ENCODE results near the gene ARFGAP1. TPM values are rescaled to one million over a fixed set of nuclear protein-coding genes. Genes with fewer than 3 reads are reported as not detected.
A peak's percentile ranks its signal among the peaks of the same experiment; 100 is the strongest.

ARFGAP1 gene
- total and polyA plus RNA-seq, 2 donors = 36.3 to 111 TPM

- Histone ChIP-seq H3K4me3 (ENCODE audit: low read length in 2 of 2) (peak overlapping the region; percentile 33 to 46), H3K4me1 (ENCODE audit: control insufficient read depth in 2 of 2, insufficient read depth in 2 of 2, low read length in 2 of 2) (peaks cover 0 to 12% of the 10 kb centered on the region in 2 donors), H3K27me3 (ENCODE audit: control insufficient read depth in 2 of 2, insufficient read depth in 1 of 2, low read length in 1 of 2) (no peaks in the 10 kb centered on the region), H3K36me3 (ENCODE audit: control insufficient read depth in 2 of 2, insufficient read depth in 2 of 2, low read length in 1 of 2) (peaks cover 31 to 84% of the 10 kb centered on the region in 2 donors), H3K9me3 (ENCODE audit: control insufficient read depth in 2 of 2, insufficient read depth in 1 of 2, low read length in 1 of 2) (no peaks in the 10 kb centered on the region), H3K27ac (ENCODE audit: low read depth in 1 of 2, low read length in 1 of 2) (no peak overlapping the region)
- no peak for DNase-seq (ENCODE audit: low read depth in 6 of 9, low spot score in 9 of 9)
- WGBS = 95% methylated on average over 13 of the region's 13 CpGs
Measured at GRCh38 chr20:63284981-63285524, 12.4 kb downstream of the ARFGAP1 start.

GRCh38 chr20:63285636-63286615 is 13.3 kb downstream of the ARFGAP1 start:
- H3K4me1 ChIP-seq (ENCODE audit: control insufficient read depth in 2 of 2, insufficient read depth in 2 of 2, low read length in 2 of 2) = peaks cover 0 to 12% of the 10 kb centered on the region in 2 donors
- no peak overlapping the region for H3K27ac ChIP-seq (ENCODE audit: low read depth in 1 of 2, low read length in 1 of 2)
- no peaks in the 10 kb centered on the region for H3K9me3 ChIP-seq (ENCODE audit: control insufficient read depth in 2 of 2, insufficient read depth in 1 of 2, low read length in 1 of 2)
- peak overlapping the region in 1 of 2 donors; percentile 46 for H3K4me3 ChIP-seq (ENCODE audit: low read length in 2 of 2)
- 98% methylated on average over 44 of the region's 44 CpGs for WGBS
- no peaks in the 10 kb centered on the region for H3K27me3 ChIP-seq (ENCODE audit: control insufficient read depth in 2 of 2, insufficient read depth in 1 of 2, low read length in 1 of 2)
- H3K36me3 ChIP-seq (ENCODE audit: control insufficient read depth in 2 of 2, insufficient read depth in 2 of 2, low read length in 1 of 2) = peaks cover 26 to 79% of the 10 kb centered on the region in 2 donors
- DNase-seq (ENCODE audit: low read depth in 6 of 9, low spot score in 9 of 9) = no peak

- no peak overlapping the region for H3K27ac ChIP-seq (ENCODE audit: low read depth in 1 of 2, low read length in 1 of 2)
- WGBS = 97% methylated on average over 23 of the region's 23 CpGs
Measured at GRCh38 chr20:63286781-63287696, 14.4 kb downstream of the ARFGAP1 start.

GRCh38 chr20:63287697-63288580 is 15.3 kb downstream of the ARFGAP1 start:
- no peak overlapping the region for H3K4me3 ChIP-seq (ENCODE audit: low read length in 2 of 2)

More at GRCh38 chr20:63286781-63287696, 14.4 kb downstream of the ARFGAP1 start:
- Histone ChIP-seq H3K9me3 (ENCODE audit: control insufficient read depth in 2 of 2, insufficient read depth in 1 of 2, low read length in 1 of 2) (no peaks in the 10 kb centered on the region), H3K36me3 (ENCODE audit: control insufficient read depth in 2 of 2, insufficient read depth in 2 of 2, low read length in 1 of 2) (peaks cover 26 to 70% of the 10 kb centered on the region in 2 donors), H3K4me1 (ENCODE audit: control insufficient read depth in 2 of 2, insufficient read depth in 2 of 2, low read length in 2 of 2) (peaks cover 0 to 12% of the 10 kb centered on the region in 2 donors), H3K27me3 (ENCODE audit: control insufficient read depth in 2 of 2, insufficient read depth in 1 of 2, low read length in 1 of 2) (no peaks in the 10 kb centered on the region), H3K4me3 (ENCODE audit: low read length in 2 of 2) (no peak overlapping the region)
- DNase-seq (ENCODE audit: low read depth in 6 of 9, low spot score in 9 of 9) = no peak

GRCh38 chr20:63288581-63289251 is 16.1 kb downstream of the ARFGAP1 start:
- H3K27ac ChIP-seq (ENCODE audit: low read depth in 1 of 2, low read length in 1 of 2) = no peak overlapping the region
- H3K4me1 ChIP-seq (ENCODE audit: control insufficient read depth in 2 of 2, insufficient read depth in 2 of 2, low read length in 2 of 2) = peaks cover 0 to 3% of the 10 kb centered on the region in 2 donors
- H3K4me3 ChIP-seq (ENCODE audit: low read length in 2 of 2) = no peak overlapping the region
- peaks cover 0 to 4% of the 10 kb centered on the region in 2 donors for H3K27me3 ChIP-seq (ENCODE audit: control insufficient read depth in 2 of 2, insufficient read depth in 1 of 2, low read length in 1 of 2)
- H3K36me3 ChIP-seq (ENCODE audit: control insufficient read depth in 2 of 2, insufficient read depth in 2 of 2, low read length in 1 of 2) = peaks cover 22 to 53% of the 10 kb centered on the region in 2 donors
- 96% methylated on average over 28 of the region's 28 CpGs for WGBS
- DNase-seq (ENCODE audit: low read depth in 6 of 9, low spot score in 9 of 9) = no peak
- H3K9me3 ChIP-seq (ENCODE audit: control insufficient read depth in 2 of 2, insufficient read depth in 1 of 2, low read length in 1 of 2) = no peaks in the 10 kb centered on the region

More at GRCh38 chr20:63287697-63288580, 15.3 kb downstream of the ARFGAP1 start:
- no peak overlapping the region for H3K27ac ChIP-seq (ENCODE audit: low read depth in 1 of 2, low read length in 1 of 2)
- peaks cover 0 to 11% of the 10 kb centered on the region in 2 donors for H3K4me1 ChIP-seq (ENCODE audit: control insufficient read depth in 2 of 2, insufficient read depth in 2 of 2, low read length in 2 of 2)
- no peaks in the 10 kb centered on the region for H3K9me3 ChIP-seq (ENCODE audit: control insufficient read depth in 2 of 2, insufficient read depth in 1 of 2, low read length in 1 of 2)
- DNase-seq (ENCODE audit: low read depth in 6 of 9, low spot score in 9 of 9) = no peak
- 98% methylated on average over 55 of the region's 55 CpGs for WGBS
- H3K27me3 ChIP-seq (ENCODE audit: control insufficient read depth in 2 of 2, insufficient read depth in 1 of 2, low read length in 1 of 2) = no peaks in the 10 kb centered on the region
- peaks cover 23 to 61% of the 10 kb centered on the region in 2 donors for H3K36me3 ChIP-seq (ENCODE audit: control insufficient read depth in 2 of 2, insufficient read depth in 2 of 2, low read length in 1 of 2)

GRCh38 chr20:63289311-63290135 is 16.9 kb downstream of the ARFGAP1 start:
- 95% methylated on average over 25 of the region's 25 CpGs for WGBS
- Histone ChIP-seq H3K27ac (ENCODE audit: low read depth in 1 of 2, low read length in 1 of 2) (no peak overlapping the region), H3K36me3 (ENCODE audit: control insufficient read depth in 2 of 2, insufficient read depth in 2 of 2, low read length in 1 of 2) (peaks cover 22 to 45% of the 10 kb centered on the region in 2 donors), H3K27me3 (ENCODE audit: control insufficient read depth in 2 of 2, insufficient read depth in 1 of 2, low read length in 1 of 2) (peaks cover 1 to 9% of the 10 kb centered on the region in 2 donors), H3K9me3 (ENCODE audit: control insufficient read depth in 2 of 2, insufficient read depth in 1 of 2, low read length in 1 of 2) (no peaks in the 10 kb centered on the region), H3K4me1 (ENCODE audit: control insufficient read depth in 2 of 2, insufficient read depth in 2 of 2, low read length in 2 of 2) (peaks cover 0 to 3% of the 10 kb centered on the region in 2 donors), H3K4me3 (ENCODE audit: low read length in 2 of 2) (no peak overlapping the region)
- no peak for DNase-seq (ENCODE audit: low read depth in 6 of 9, low spot score in 9 of 9)

- WGBS = 96% methylated on average over 17 of the region's 17 CpGs
- H3K36me3 ChIP-seq (ENCODE audit: control insufficient read depth in 2 of 2, insufficient read depth in 2 of 2, low read length in 1 of 2) = peaks cover 22 to 38% of the 10 kb centered on the region in 2 donors
- no peak overlapping the region for H3K4me3 ChIP-seq (ENCODE audit: low read length in 2 of 2)
- no peaks in the 10 kb centered on the region for H3K9me3 ChIP-seq (ENCODE audit: control insufficient read depth in 2 of 2, insufficient read depth in 1 of 2, low read length in 1 of 2)
- H3K4me1 ChIP-seq (ENCODE audit: control insufficient read depth in 2 of 2, insufficient read depth in 2 of 2, low read length in 2 of 2) = peaks cover 0 to under 1% of the 10 kb centered on the region in 2 donors
- DNase-seq (ENCODE audit: low read depth in 6 of 9, low spot score in 9 of 9) = no peak
- H3K27me3 ChIP-seq (ENCODE audit: control insufficient read depth in 2 of 2, insufficient read depth in 1 of 2, low read length in 1 of 2) = peaks cover 8 to 15% of the 10 kb centered on the region in 2 donors
- H3K27ac ChIP-seq (ENCODE audit: low read depth in 1 of 2, low read length in 1 of 2) = no peak overlapping the region
Measured at GRCh38 chr20:63290136-63290676, 17.6 kb downstream of the ARFGAP1 start.

All from thymus (tissue), 11 donors.